HG03025 (cell line): Measurements from ENCODE around the gene TRIM63.

Experiments used
- ATAC-seq: cut with Tn5 transposase; IDR thresholded peaks from one replicate; pipeline ENCODE4 v1.9.1; 2021; ENCODE audit warnings: mild to moderate bottlenecking, moderate library complexity; ENCODE audit not compliant: unreplicated experiment, low FRiP score

The TRIM63 gene

GRCh38 chr1:26089125-26089524, 21.7 kb upstream of the TRIM63 start:
- ATAC-seq: no peak

GRCh38 chr1:26084844-26085243, 17.4 kb upstream of the TRIM63 start:
- no peak for ATAC-seq

- no peak for ATAC-seq
These were observed 16.7 kb upstream of the TRIM63 start for GRCh38 chr1:26084091-26084561.

DNA sequence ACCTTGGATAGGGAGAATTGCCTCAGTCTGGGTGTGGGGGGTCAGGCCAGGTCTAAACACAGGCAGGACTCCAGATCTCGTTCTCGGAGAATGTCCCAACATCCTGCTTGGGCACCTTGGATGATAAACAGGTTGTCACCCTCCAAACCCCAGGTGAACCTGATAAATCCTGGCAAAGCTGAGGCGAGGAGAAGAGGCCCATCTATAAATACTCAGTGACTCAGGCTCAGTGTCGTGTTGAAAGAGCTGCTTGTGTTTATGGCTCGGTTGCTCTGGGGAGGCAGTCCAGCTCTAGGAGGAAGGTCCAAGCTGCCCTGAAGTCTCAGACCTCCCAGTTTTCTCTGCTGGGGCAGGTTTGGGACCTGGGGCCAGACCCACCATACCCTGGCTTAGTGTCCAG, 15.8 kb upstream of the TRIM63 start:
- ATAC-seq: no peak

DNA sequence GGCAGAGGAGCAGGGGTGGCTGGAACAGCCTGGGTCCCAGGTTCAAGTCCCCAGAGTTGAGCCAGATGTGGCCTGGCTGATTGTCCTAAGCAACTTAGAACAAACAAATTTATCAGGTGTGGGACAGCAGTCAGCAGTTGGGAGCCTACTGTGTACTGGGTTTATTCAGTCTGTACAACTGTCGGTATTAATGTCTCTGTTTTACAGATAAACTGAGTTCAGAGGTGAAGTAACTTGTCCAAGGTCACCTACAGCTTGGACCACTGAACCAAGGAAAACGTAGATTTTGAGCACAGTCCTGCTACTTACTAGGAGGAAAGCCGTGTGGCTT, 14.6 kb upstream of the TRIM63 start:
- ATAC-seq: no peak

DNA sequence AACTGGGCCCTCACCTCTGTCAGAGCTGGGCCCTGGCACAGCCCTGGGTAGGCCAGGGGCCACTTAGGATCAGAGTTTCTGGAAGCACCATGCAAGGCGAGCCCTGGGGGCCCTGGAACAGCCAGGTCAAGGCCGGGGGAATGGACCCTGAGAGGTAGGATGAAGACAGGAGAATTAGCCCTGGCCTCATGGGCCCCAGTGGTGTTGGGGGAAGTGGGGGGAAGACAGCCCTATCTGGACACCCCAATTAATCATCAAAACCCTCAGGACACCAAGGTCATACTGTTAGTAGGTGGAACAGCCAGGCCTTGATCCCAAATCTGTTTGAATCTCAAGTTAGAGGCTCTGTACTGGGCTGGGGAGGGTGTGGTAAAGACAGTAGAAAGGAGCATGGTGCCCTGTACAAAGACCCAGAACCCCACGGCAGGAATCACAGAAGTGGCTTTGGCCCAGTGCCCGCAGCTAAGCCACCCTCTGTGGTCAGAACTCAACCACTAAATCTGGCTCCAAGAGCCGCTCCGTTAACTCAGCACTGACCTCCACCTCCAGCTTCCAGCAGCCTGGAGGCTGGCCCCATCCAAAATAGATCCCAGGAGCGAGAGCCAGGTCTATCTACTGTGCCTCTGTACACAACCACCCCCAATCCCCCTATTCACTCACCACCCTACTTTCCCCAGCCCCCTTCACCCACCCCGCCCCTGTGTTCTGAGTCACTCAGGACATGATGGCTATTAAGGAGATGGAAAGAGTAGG, 14.0 kb upstream of the TRIM63 start:
- no peak for ATAC-seq

GRCh38 chr1:26079960-26080814, 12.8 kb upstream of the TRIM63 start:
- ATAC-seq: no peak

DNA sequence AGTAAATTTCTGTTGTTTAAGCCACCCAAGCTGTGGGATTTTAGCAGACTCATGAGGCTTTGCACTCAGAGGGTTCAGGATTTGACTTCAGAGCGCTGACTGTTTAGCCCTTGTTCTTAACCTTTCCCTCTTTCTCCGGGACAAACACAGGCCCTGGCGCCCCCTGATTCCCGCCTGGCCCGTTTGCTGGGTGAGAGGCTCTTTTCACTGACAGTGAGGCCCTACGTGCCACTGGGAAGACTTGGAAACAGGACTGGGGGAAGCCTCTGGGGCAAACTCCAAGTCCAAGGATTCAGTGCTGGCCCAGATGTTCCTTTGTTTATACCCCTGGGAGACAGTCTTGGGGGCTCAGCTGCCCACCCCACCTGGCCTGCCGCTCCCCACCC, 11.7 kb upstream of the TRIM63 start:
- ATAC-seq: no peak

DNA sequence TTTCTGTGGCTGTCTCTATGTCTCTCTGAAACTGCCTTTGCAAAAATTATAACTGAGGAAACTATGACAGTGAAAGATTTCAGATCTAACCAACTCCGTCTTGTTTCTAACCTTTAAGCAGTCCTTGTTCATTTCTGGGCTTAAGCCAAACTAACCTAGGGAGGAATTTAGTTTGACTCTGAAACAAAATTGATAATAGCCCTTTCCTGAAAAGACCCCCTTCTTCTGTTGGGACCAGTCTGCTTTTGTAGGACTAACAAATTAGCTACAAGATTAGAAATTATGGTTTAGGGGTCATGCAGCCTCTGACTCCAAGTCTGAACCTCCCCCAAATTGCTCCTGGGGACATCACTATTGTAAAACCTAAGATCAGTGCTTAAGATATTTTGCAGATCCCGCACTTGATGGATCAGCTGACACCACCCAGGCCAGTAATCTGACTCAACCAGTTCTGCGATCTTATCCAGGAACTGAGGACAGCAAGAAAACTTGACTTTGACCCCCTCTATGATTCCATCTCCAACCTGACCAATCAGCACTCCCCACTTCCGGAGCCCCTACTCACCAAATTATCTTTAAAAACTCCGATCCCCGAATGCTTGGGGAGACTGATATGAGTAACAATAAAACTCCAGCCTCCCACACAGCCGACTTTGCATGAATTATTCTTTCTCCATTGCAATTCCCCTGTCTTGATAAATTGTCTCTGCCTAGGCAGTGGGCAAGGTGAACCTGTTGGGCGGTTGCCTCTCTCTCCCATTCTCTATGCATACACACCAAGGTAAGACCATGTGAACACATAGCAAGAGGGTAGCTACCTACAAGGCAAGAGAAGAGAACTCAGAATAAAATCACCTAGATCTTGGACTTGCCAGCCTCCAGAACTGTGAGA, 11.1 kb upstream of the TRIM63 start:
- no peak for ATAC-seq

- ATAC-seq: no peak
These were observed 10.1 kb upstream of the TRIM63 start for GRCh38 chr1:26077524-26077923.

DNA sequence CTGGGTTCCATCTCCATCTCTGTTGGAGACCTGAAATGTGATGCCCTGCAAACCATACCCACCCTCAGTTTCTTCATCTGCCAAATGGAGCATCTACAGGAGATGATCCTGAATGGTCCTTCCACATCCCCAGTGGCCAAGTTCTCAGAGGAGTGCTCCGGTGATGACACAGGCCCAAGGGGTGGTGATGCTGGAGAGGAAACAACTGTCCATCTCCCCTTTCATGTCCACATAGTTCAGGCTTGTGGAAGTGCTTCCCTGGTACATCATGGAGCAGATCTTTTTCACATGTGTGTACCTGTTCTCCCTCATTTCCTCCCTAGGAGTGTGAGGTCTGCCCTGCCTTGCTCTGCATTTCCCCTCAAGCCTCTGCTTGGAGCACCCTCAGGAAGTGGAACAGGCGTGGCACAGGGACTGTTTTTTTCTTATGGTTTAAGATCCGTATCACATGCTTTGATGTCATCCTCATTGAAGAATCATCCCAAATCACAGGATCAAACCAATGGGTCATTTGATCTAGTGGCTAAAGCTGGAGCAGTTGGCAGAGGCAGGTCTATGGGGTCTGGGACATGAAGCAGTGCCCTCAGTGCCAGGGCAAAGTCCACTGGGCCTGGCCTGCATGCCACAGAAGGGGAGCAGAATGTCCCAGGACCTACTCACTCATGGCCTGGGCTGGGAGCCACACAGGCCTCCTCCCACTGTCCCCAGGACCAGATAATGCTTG, 8.2 kb upstream of the TRIM63 start:
- ATAC-seq: no peak

DNA sequence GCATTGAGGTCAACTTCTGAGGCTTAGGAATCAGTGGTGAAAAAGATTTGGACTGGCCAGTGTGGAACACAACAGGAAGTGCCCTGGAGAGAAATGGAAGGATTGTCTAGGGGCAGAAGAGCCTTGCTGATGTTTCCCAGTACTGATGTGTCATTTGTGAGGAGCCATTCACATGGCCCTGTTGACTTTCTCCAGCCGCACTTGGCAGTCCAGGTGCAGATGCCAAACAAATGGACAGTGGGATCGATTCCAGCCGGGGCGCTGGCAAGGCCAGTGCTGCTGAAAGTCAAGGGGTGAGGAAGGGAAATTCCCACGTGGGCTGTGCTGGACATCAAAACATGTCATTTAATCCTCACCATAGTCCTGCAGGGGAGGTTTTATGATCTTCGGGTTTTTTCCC, 4.9 kb upstream of the TRIM63 start:
- ATAC-seq: no peak

DNA sequence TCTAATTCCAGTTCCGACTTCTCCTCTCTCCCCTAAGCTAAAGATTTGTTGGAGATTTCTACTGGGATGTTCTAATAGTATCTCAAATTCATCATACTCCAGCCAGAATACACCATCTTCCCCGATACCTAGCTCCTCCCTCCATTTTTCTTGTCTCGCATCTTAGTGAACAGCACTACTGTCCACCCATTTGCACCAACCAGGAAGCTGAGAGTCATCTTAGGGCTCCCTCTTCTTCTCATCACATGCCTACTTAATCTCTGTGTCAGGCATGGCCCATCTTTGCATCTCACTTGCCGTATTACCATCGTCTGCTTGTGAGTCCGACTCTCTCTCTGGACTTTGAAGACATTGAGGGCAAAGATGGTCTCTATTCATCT, 3.5 kb upstream of the TRIM63 start:
- no peak for ATAC-seq

DNA sequence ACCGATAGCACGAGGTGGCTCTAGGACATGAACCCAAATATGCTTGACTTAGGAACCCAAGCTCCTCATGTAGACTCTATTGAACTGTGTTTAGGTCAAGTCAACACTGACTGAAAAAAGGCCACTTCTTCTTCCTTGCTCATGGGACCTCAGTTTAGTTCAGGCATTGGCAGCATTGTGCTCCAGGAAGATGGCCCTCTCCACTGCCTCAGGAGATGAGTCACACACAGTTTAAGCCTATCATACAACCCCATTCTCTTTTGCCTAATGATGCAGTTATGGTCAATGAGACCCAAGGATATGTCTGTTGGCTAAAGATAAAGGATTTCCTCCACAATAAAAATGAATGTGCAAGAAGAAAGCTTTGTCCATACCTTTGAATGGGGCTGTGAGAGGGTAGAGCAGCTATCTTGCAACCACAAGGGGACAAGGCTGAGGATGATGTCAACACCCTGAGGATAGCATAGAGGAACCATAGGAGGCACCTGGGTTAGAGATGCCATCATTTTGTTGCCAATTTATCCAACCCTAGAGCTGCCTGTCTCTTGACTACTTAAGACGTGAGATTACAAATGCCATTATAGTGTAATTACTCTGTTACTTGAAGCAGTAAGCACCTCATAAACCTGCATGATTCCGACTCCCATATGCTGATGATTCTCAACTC, 3.0 kb upstream of the TRIM63 start:
- no peak for ATAC-seq

DNA sequence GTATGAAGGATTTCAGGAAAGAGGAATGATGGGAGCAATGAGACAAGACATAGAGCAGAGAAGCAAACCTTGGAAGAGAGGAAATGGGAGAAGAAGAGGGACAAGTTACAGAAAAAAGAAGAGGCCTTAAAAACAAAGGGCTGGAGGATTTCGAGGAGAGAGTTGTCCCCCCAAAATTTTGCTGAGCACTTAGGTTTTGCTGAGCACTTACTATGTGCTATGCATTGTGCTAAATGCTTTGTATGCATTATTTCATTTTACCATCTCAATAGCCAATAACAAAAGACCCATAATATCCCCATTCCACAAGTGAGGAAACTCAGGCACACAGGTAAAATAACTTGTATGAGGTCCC, 2.5 kb upstream of the TRIM63 start:
- ATAC-seq: no peak

- ATAC-seq: no peak
These were observed 573 bp downstream of the TRIM63 start for GRCh38 chr1:26066857-26067256.

DNA sequence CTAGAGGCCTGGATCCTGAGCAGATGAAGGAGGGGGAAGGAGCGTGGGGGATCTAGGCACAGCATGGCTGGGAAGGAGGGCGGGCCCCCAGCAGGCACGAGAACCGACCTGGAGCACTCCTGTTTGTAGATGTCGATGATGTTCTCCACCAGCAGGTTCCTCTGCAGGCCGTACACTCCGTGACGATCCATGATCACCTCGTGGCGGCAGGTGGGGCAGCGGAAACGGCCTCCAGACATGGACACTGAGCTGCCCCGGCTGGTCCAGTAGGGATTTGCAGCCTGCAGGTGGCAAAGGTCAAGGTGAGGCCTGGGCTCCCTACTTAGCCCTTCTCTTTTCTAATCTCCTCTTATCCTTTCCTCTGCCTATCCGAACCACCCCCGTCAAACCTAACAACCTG, 1.3 kb downstream of the TRIM63 start:
- no peak for ATAC-seq

DNA sequence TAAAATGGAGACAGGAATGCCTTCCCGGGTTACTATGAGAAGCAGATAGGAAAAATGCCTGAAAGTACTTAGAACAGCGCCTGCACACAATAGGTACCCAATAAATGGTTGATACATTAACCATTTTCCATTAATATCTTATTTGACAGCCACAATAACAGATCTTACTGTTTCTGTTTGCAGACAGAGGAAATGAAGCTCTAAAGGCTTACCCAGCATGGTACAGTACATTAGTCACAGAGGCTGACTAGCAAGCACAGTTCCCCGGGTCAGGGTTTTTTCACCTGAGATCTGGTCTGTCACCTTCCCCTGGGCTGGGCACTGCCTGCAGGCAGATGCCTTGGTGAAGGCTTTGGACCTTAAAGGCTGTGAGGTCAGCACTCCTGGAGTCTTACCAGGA, 2.9 kb downstream of the TRIM63 start:
- ATAC-seq: no peak

- no peak for ATAC-seq
These were observed 6.4 kb downstream of the TRIM63 start for GRCh38 chr1:26060832-26061574.
